Measurements from ENCODE around the gene FCHSD1. TPM values are rescaled to one million over a fixed set of nuclear protein-coding genes. Genes with fewer than 3 reads are reported as not detected.

The FCHSD1 gene
- total and polyA plus RNA-seq, 2 of the 4 experiments (the other 2 are of a cell fraction) = 33.2 to 62.1 TPM

- Histone ChIP-seq H3K4me3 (ENCODE audit: insufficient read depth, low read depth, low read length) (no peak overlapping the region), H3K27me3 (ENCODE audit: control insufficient read depth, insufficient read depth, low read length) (no peaks in the 10 kb centered on the region), H2BK5ac (ENCODE audit: low read depth, low read length, poor library complexity, severe bottlenecking) (no peak overlapping the region), H2AFZ (replicated peaks; ENCODE audit: low read length, poor library complexity) (no peak overlapping the region), H3K4ac (ENCODE audit: low read depth, low read length) (no peak overlapping the region), H2BK120ac (ENCODE audit: low read depth, low read length) (no peak overlapping the region), H2BK15ac (ENCODE audit: low read depth, low read length) (no peak overlapping the region), H4K5ac (ENCODE audit: low read depth, low read length) (no peak overlapping the region), H3K36me3 (ENCODE audit: control insufficient read depth, insufficient read depth, low read length) (peaks cover 45% of the 10 kb centered on the region), H3K9ac (ENCODE audit: low read depth, low read length) (no peak overlapping the region), H3K79me1 (ENCODE audit: low read depth in 1 of 2, low read length in 2 of 2) (peaks cover 39 to 54% of the 10 kb centered on the region in 2 experiments), H3K27ac (ENCODE audit: insufficient read depth, low read length) (no peak overlapping the region), H3K56ac (ENCODE audit: extremely low read depth, insufficient read depth, low read length) (no peak overlapping the region), H3K14ac (replicated peaks; ENCODE audit: low read depth, low read length) (no peak overlapping the region), H3K18ac (ENCODE audit: low read depth, low read length) (no peak overlapping the region), H2AK5ac (ENCODE audit: low read depth, low read length) (no peak overlapping the region), H3K4me2 (ENCODE audit: low read depth, low read length) (no peak overlapping the region), H3K9me1 (ENCODE audit: insufficient read depth, low read length) (peaks cover 37% of the 10 kb centered on the region), H2AK9ac (replicated peaks; ENCODE audit: low read depth, low read length, poor library complexity) (no peak overlapping the region), H4K8ac (ENCODE audit: low read depth in 2 of 2, low read length in 2 of 2) (no peak overlapping the region), H3K9me3 (ENCODE audit: control insufficient read depth, insufficient read depth, low read length) (no peaks in the 10 kb centered on the region), H2BK20ac (ENCODE audit: low read depth, low read length) (no peak overlapping the region), H4K20me1 (ENCODE audit: insufficient read depth, low read length) (peaks cover 23% of the 10 kb centered on the region), H3K4me1 (ENCODE audit: control insufficient read depth, insufficient read depth, low read length) (peaks cover 8% of the 10 kb centered on the region), H3K23ac (ENCODE audit: low read depth, low read length) (no peak overlapping the region), H4K91ac (ENCODE audit: insufficient read depth, low read depth, low read length) (no peak overlapping the region)
- WGBS, 2 experiments (ENCODE audit: extremely low coverage in 2 of 2, insufficient read length in 1 of 2) = no CpG with 5 or more reads among the region's 5 CpGs
- intact Hi-C loops (cut with micrococcal nuclease) (no loop called here), dilution Hi-C loops (cut with HindIII; ENCODE audit: low sequenced_read_pairs, unreplicated experiment) (no loop called here), in situ Hi-C loops (cut with MboI; ENCODE audit: low sequenced_read_pairs) (no loop called here)
- no peak for DNase-seq
- no TSS peak for BruUV-seq (replicated peaks)
- TF ChIP-seq MAFK (IDR thresholded peaks at IDR 0.05; ENCODE audit: low read depth, low read length) (no peak), USF2 (IDR thresholded peaks at IDR 0.05; ENCODE audit: low read depth, low read length) (no peak), CTCF (conservative IDR thresholded peaks at IDR 0.05; ENCODE audit: low read depth, low read length) (no peak), BHLHE40 (IDR thresholded peaks at IDR 0.05; ENCODE audit: low read depth, low read length) (no peak), NFE2L2 (IDR thresholded peaks at IDR 0.05; ENCODE audit: low read depth, low read length) (no peak), CEBPB (IDR thresholded peaks at IDR 0.05; ENCODE audit: low read depth, low read length) (no peak)
- ChIA-PET CTCF (interaction anchor here (0.8 to 1.9 kb wide), 4 partner anchors 11 to 311 kb away, joined by 5 to 8 read pairs (median 6); partner anchors contain the start of genes DIAPH1 and TAF7), POLR2A (ENCODE audit: unreplicated experiment) (no interaction called here)
- ATAC-seq (ENCODE audit: low read depth) = no peak
These were observed 20.6 kb downstream of the FCHSD1 start for GRCh38 chr5:141630570-141631140.

Data from IMR-90 (cell line).